GM19397 (cell line): ENCODE data around the gene ARF3.
A peak's percentile ranks its signal among the peaks of the same experiment; 100 is the strongest.
"Not testable (repeated sequence)": the region's sequence is repeated elsewhere in the genome, so short reads cannot be mapped to it uniquely, and the experiment has no call there.

Source experiments
- ATAC-seq: cut with Tn5 transposase; IDR thresholded peaks from one replicate; pipeline ENCODE4 v1.9.1; 2021; ENCODE audit warnings: mild to moderate bottlenecking, moderate library complexity; ENCODE audit not compliant: unreplicated experiment

The ARF3 gene

GRCh38 chr12:48932878-48933277, 24.4 kb downstream of the ARF3 start:
- ATAC-seq: no peak

GRCh38 chr12:48930475-48930874, 26.8 kb downstream of the ARF3 start:
- no peak for ATAC-seq

GRCh38 chr12:48929551-48929950, 27.7 kb downstream of the ARF3 start:
- ATAC-seq: no peak

- no peak for ATAC-seq
Observed at GRCh38 chr12:48927261-48927660, 30.0 kb downstream of the ARF3 start.

- peak; percentile 68 for ATAC-seq
Observed at GRCh38 chr12:48925304-48926011, 31.8 kb downstream of the ARF3 start, which contains the start of gene FKBP11. Gene FKBP11, minus strand, starts transcription at chr12:48925492. Its CDS starts 64 bp downstream, at chr12:48925428.

- peak; percentile 81 for ATAC-seq
Observed at GRCh38 chr12:48924617-48925303, 32.5 kb downstream of the ARF3 start.

- no peak for ATAC-seq
Observed at GRCh38 chr12:48923117-48923516, 34.2 kb downstream of the ARF3 start.

- ATAC-seq: no peak
Observed at GRCh38 chr12:48917857-48918537, 39.3 kb downstream of the ARF3 start.

GRCh38 chr12:48910196-48910595, 47.1 kb downstream of the ARF3 start:
- ATAC-seq: no peak

- ATAC-seq: not testable (repeated sequence)
Observed at GRCh38 chr12:48909698-48910097, 47.6 kb downstream of the ARF3 start.

- no peak for ATAC-seq
Observed at GRCh38 chr12:48907245-48907644, 50.0 kb downstream of the ARF3 start.

GRCh38 chr12:48903982-48904411, 53.3 kb downstream of the ARF3 start:
- ATAC-seq: peak; percentile 55

- ATAC-seq: no peak
Observed at GRCh38 chr12:48903363-48903981, 53.8 kb downstream of the ARF3 start.

- no peak for ATAC-seq
Observed at GRCh38 chr12:48901278-48901677, 56.0 kb downstream of the ARF3 start.

- no peak for ATAC-seq
Observed at GRCh38 chr12:48899651-48900050, 57.6 kb downstream of the ARF3 start.

GRCh38 chr12:48894271-48894670, 63.0 kb downstream of the ARF3 start:
- ATAC-seq: no peak

GRCh38 chr12:48890657-48891418, 66.4 kb downstream of the ARF3 start:
- ATAC-seq: peak; percentile 63

GRCh38 chr12:48889679-48890078, 67.6 kb downstream of the ARF3 start:
- no peak for ATAC-seq
